Activated T-helper 17 cell treated with anti-CD3 and anti-CD28 coated beads, Interleukin-2, amount 50 U/mL, for 72 hours (primary cell): ENCODE results near the gene RDH16. TPM values are rescaled to one million over a fixed set of nuclear protein-coding genes. Genes with fewer than 3 reads are reported as not detected.
"Not testable (repeated sequence)": the region's sequence is repeated elsewhere in the genome, so short reads cannot be mapped to it uniquely, and the experiment has no call there.

Source experiments
- ATAC-seq: fragments of 150-1000 bp; cut with Tn5 transposase; replicated peaks from 2 replicates; pipeline ENCODE4 v1.10.0; 2021; ENCODE audit warnings: mild to moderate bottlenecking, moderate library complexity
- H3K27ac Mint-ChIP-seq: one replicate; pipeline ENCODE4 v1.8.0; 2022; ENCODE audit warnings: mixed read lengths
- H3K27me3 Mint-ChIP-seq: one replicate; pipeline ENCODE4 v1.8.0; 2022; ENCODE audit warnings: mixed read lengths
- H3K36me3 Mint-ChIP-seq: one replicate; pipeline ENCODE4 v1.8.0; 2022; ENCODE audit warnings: low read depth, mild to moderate bottlenecking, mixed read lengths
- H3K4me1 Mint-ChIP-seq: one replicate; pipeline ENCODE4 v1.8.0; 2022; ENCODE audit warnings: mixed read lengths
- H3K4me3 Mint-ChIP-seq: one replicate; pipeline ENCODE4 v1.8.0; 2022; ENCODE audit warnings: mild to moderate bottlenecking, mixed read lengths
- H3K9me3 Mint-ChIP-seq: one replicate; pipeline ENCODE4 v1.8.0; 2022; ENCODE audit warnings: mixed read lengths
- total RNA-seq, 2 donors: library from RNA; stranded (reverse); gene quantifications; one replicate each; pipeline ENCODE4 v1.2.3, GENCODE V29; 2022

Gene RDH16
- total RNA-seq, 2 donors from 2014 or later: 0.11 to 0.69 TPM

GRCh38 chr12:56951582-56952339 is 5.6 kb downstream of the RDH16 start:
- no peaks in the 10 kb centered on the region for H3K9me3 Mint-ChIP-seq
- H3K27me3 Mint-ChIP-seq: peaks cover 4% of the 10 kb centered on the region
- no peaks in the 10 kb centered on the region for H3K36me3 Mint-ChIP-seq
- H3K27ac Mint-ChIP-seq: no peak overlapping the region
- H3K4me3 Mint-ChIP-seq: no peak overlapping the region
- H3K4me1 Mint-ChIP-seq: no peaks in the 10 kb centered on the region
- ATAC-seq: no peak

- Mint-ChIP-seq H3K36me3 (no peaks in the 10 kb centered on the region), H3K4me1 (no peaks in the 10 kb centered on the region), H3K4me3 (no peak overlapping the region), H3K27ac (no peak overlapping the region), H3K27me3 (peaks cover 4% of the 10 kb centered on the region), H3K9me3 (no peaks in the 10 kb centered on the region)
- ATAC-seq: no peak
These were observed 8.5 kb downstream of the RDH16 start for GRCh38 chr12:56948881-56949280.

GRCh38 chr12:56948457-56948777 is 9.0 kb downstream of the RDH16 start:
- H3K36me3 Mint-ChIP-seq: no peaks in the 10 kb centered on the region
- no peak overlapping the region for H3K4me3 Mint-ChIP-seq
- H3K27me3 Mint-ChIP-seq: peaks cover 4% of the 10 kb centered on the region
- H3K27ac Mint-ChIP-seq: no peak overlapping the region
- H3K9me3 Mint-ChIP-seq: no peaks in the 10 kb centered on the region
- H3K4me1 Mint-ChIP-seq: no peaks in the 10 kb centered on the region
- no peak for ATAC-seq

GRCh38 chr12:56947633-56948456 is 9.6 kb downstream of the RDH16 start:
- Mint-ChIP-seq H3K36me3 (no peaks in the 10 kb centered on the region), H3K9me3 (no peaks in the 10 kb centered on the region), H3K27me3 (peaks cover 4% of the 10 kb centered on the region), H3K4me1 (no peaks in the 10 kb centered on the region), H3K27ac (no peak overlapping the region), H3K4me3 (no peak overlapping the region)
- no peak for ATAC-seq

DNA sequence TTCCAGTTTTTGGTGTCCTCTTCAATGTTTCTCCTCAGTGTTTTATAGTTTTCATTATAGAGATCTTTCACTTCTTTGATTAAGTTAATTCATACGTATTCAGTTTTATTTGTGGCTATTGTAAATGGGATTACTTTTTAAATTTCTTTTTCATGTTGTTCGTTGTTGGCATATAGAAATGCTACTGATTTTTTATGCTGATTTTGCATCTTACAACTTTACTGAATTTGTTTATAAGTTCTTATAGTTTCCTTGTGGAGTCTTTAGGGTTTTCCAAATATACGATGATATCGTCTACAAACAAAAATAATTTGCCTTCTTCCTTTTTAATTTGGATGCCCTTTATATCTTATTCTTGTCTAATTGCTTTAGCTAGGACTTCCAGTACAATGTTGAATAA is 13.5 kb downstream of the RDH16 start:
- Mint-ChIP-seq H3K9me3 (no peaks in the 10 kb centered on the region), H3K4me3 (no peak overlapping the region), H3K27me3 (peaks cover 9% of the 10 kb centered on the region), H3K4me1 (peaks cover 5% of the 10 kb centered on the region), H3K27ac (no peak overlapping the region), H3K36me3 (no peaks in the 10 kb centered on the region)
- no peak for ATAC-seq

- ATAC-seq, H3K4me3 Mint-ChIP-seq, H3K27ac Mint-ChIP-seq, H3K9me3 Mint-ChIP-seq, H3K36me3 Mint-ChIP-seq, H3K27me3 Mint-ChIP-seq, H3K4me1 Mint-ChIP-seq: not testable (repeated sequence)
These were observed 14.0 kb downstream of the RDH16 start for GRCh38 chr12:56943374-56943773.

DNA sequence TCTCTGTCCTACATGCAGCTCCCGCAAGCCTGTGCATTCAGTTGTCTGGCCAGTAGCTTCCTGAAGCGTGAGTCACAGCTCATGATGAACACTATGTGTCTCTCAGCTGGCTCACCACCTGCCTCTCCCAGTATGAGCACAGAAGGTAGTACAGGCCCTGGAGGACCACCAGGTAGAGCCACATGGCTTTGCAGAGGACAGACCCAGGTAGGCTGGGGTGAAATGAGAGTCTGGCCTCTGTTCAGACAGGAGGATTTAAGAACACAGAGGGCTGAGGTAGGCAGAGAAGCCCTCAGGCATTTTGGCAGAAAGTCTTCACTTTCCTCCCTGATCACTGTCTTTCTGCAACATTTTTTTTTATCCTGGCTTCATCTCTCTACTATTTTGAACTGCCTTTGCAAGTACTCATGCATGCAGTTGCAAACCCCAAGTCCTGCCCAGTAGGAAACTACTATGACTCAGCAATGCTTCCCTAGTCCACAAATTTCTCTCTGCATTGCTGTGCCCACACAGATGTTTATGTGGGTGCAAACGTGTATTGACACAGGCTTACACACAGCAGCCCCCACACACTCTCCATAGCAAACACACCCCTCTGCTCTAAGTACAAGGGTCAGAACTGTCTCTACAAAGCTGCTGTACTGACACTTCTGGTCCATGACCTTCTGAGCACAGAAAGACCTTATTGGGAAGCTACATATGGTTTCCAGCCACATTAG is 15.9 kb downstream of the RDH16 start:
- Mint-ChIP-seq H3K4me1 (peaks cover 5% of the 10 kb centered on the region), H3K27me3 (peaks cover 17% of the 10 kb centered on the region), H3K27ac (no peak overlapping the region), H3K4me3 (no peak overlapping the region), H3K36me3 (no peaks in the 10 kb centered on the region), H3K9me3 (no peaks in the 10 kb centered on the region)
- ATAC-seq: peak; percentile 54

- H3K4me3 Mint-ChIP-seq, H3K4me1 Mint-ChIP-seq, H3K36me3 Mint-ChIP-seq: not testable (repeated sequence)
These were observed 16.5 kb downstream of the RDH16 start for GRCh38 chr12:56940942-56941298.

GRCh38 chr12:56935752-56936151 is 21.7 kb downstream of the RDH16 start:
- Mint-ChIP-seq H3K27me3 (peaks cover 17% of the 10 kb centered on the region), H3K36me3 (no peaks in the 10 kb centered on the region), H3K4me1 (peaks cover 5% of the 10 kb centered on the region), H3K27ac (no peak overlapping the region), H3K4me3 (no peak overlapping the region), H3K9me3 (no peaks in the 10 kb centered on the region)
- ATAC-seq: no peak

More at GRCh38 chr12:56940942-56941298, 16.5 kb downstream of the RDH16 start:
- H3K9me3 Mint-ChIP-seq, H3K27ac Mint-ChIP-seq, ATAC-seq: not testable (repeated sequence)
- peaks cover 17% of the 10 kb centered on the region for H3K27me3 Mint-ChIP-seq

GRCh38 chr12:56935157-56935556 is 22.3 kb downstream of the RDH16 start:
- ATAC-seq: no peak

DNA sequence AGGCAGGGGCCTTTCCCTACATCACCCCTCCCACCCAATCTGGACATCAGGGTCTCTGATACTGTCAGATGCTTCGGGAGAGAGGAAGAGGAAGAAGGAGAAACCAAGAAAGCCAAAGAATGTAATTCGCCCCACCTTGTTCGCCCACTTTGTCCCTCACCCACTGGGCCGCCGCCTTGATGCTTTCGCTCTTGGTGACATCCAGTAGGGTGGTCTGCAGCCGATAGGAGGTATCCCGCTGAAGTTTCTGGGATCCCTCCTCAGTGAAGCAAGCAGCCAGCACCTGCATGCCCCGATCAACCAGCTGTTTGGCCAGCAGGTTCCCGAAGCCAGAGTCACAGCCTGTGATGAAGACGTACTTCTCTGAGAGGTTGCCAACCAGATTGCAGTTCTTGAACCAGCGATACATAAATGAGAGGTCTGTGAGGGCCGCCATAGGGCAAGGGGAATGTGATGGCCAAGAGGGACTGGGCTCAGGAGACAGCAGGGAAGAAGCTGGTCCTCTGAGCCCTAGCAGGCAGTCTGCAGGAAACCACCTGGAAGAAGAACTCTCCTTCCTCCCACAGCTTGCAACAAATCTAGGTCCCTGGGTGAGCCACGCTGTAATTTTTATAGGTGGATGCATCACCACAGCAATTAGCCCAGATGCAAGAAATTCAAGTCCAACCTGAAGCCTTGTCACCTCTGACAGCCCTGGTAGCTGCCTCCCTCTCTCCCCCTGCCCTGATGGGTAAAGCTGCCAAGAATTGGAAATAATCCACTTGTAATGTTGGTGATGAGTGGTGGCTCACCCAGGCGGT is 23.4 kb downstream of the RDH16 start, which contains the start of gene SDR9C7:
SDR9C7 (minus strand) TSS at position 583 of the 800 bp plus-strand sequence; CDS start at position 436, 147 bp downstream.
- Mint-ChIP-seq H3K4me3 (no peak within 1 kb of the TSS), H3K27ac (no peak within 1 kb of the TSS), H3K4me1 (peaks cover 5% of the 10 kb centered on the region), H3K9me3 (no peaks in the 10 kb centered on the region), H3K27me3 (peaks cover 12% of the 10 kb centered on the region), H3K36me3 (no peaks in the 10 kb centered on the region)
- no peak for ATAC-seq

More at GRCh38 chr12:56935157-56935556, 22.3 kb downstream of the RDH16 start:
- Mint-ChIP-seq H3K4me1 (peaks cover 8% of the 10 kb centered on the region), H3K9me3 (no peaks in the 10 kb centered on the region), H3K27ac (no peak overlapping the region), H3K27me3 (peaks cover 17% of the 10 kb centered on the region), H3K36me3 (no peaks in the 10 kb centered on the region), H3K4me3 (no peak overlapping the region)

DNA sequence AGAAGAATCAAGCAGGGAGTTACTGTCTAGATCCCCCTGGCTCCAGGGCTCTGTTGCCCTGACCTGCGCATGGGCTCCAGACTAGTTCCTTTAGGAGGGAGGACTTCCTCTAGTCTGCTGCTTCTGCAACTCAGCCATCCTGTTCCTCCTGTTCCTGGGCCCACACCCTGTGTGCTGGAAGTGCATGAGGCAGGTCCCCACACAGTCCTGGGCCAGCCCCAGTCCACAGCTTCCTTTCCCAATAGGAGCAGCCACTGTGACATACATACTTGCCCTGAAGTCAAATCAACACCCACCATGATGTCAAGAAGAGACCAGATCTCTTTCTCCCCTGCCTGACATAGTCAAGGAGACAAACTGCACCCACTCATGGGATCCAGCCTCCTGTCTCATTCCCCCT is 24.5 kb downstream of the RDH16 start:
- Mint-ChIP-seq H3K4me1 (peaks cover 5% of the 10 kb centered on the region), H3K9me3 (no peaks in the 10 kb centered on the region), H3K36me3 (no peaks in the 10 kb centered on the region), H3K4me3 (no peak overlapping the region), H3K27me3 (peaks cover 9% of the 10 kb centered on the region), H3K27ac (no peak overlapping the region)
- no peak for ATAC-seq

DNA sequence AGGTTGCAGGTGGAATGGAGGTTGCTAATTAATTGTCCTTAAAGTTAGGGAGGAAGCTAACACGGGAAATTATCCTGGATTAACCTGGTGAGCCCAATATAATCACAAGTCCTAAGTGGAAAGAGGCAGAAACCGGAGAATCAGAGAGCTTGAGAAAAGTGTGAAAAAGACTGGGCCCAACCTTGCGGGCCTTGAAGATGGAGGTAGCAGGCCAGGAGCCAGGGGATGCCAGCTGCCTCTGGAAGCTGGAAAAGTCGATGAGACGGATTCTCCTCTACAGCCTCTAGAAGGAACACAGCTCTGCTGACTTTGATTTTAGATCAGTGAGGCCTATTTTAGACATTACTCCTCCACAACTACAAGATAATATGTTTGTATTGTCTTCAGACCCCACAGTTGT is 25.3 kb downstream of the RDH16 start:
- H3K27me3 Mint-ChIP-seq: peaks cover 5% of the 10 kb centered on the region

GRCh38 chr12:56931474-56931978 is 25.9 kb downstream of the RDH16 start:
- H3K27ac Mint-ChIP-seq: peak overlapping the region; percentile 6

More for the DNA sequence above, 25.3 kb downstream of the RDH16 start:
- H3K36me3 Mint-ChIP-seq: no peaks in the 10 kb centered on the region
- no peaks in the 10 kb centered on the region for H3K9me3 Mint-ChIP-seq
- H3K27ac Mint-ChIP-seq: peak overlapping the region; percentile 6
- peaks cover 5% of the 10 kb centered on the region for H3K4me1 Mint-ChIP-seq
- H3K4me3 Mint-ChIP-seq: no peak overlapping the region
- no peak for ATAC-seq

More at GRCh38 chr12:56931474-56931978, 25.9 kb downstream of the RDH16 start:
- no peak overlapping the region for H3K4me3 Mint-ChIP-seq
- no peaks in the 10 kb centered on the region for H3K36me3 Mint-ChIP-seq
- peaks cover 5% of the 10 kb centered on the region for H3K4me1 Mint-ChIP-seq
- H3K27me3 Mint-ChIP-seq: peaks cover 3% of the 10 kb centered on the region
- H3K9me3 Mint-ChIP-seq: no peaks in the 10 kb centered on the region
- ATAC-seq: no peak
